WERI-Rb-1 (cell line): ENCODE results near the gene RBP5.

ENCODE experiments used
- DNase-seq: peaks from one replicate; pipeline ENCODE4 v3.0.0-alpha.2; 2020
- H3K27ac ChIP-seq: fragments of 250-450 bp; sonication (Bioruptor Pico); 2 replicates; pipeline ENCODE4 v1.5.1; 2020; ENCODE audit warnings: mild to moderate bottlenecking, moderate library complexity
- H3K27me3 ChIP-seq: fragments of 250-450 bp; sonication (Bioruptor Pico); 2 replicates; pipeline ENCODE4 v1.5.1; 2021; ENCODE audit warnings: mild to moderate bottlenecking, low read depth, moderate library complexity; ENCODE audit not compliant: insufficient read depth, severe bottlenecking
- H3K36me3 ChIP-seq: fragments of 250-450 bp; sonication (Bioruptor Pico); 2 replicates; pipeline ENCODE4 v1.5.1; 2020; ENCODE audit warnings: mild to moderate bottlenecking, moderate library complexity
- H3K4me3 ChIP-seq: 2 replicates; pipeline ENCODE4 v1.5.1; 2011; ENCODE audit warnings: low read depth, mild to moderate bottlenecking, control low read depth, low read length
- H3K9me3 ChIP-seq: fragments of 250-450 bp; sonication (Bioruptor Pico); 2 replicates; pipeline ENCODE4 v1.5.1; 2021; ENCODE audit warnings: mild to moderate bottlenecking, moderate library complexity; ENCODE audit not compliant: severe bottlenecking
- CTCF ChIP-seq: IDR thresholded peaks from 2 replicates; pipeline ENCODE4 v1.5.1; 2011; ENCODE audit warnings: low read depth, mild to moderate bottlenecking, control low read depth, inconsistent platforms, low read length

The RBP5 gene

GRCh38 chr12:7127916-7128626 is 618 bp downstream of the RBP5 start:
- no peaks in the 10 kb centered on the region for H3K27me3 ChIP-seq
- no peak overlapping the region for H3K4me3 ChIP-seq
- H3K27ac ChIP-seq, result no peak overlapping the region
- no peak for DNase-seq
- H3K9me3 ChIP-seq, result no peaks in the 10 kb centered on the region
- no peak for TF ChIP-seq CTCF
- H3K36me3 ChIP-seq, result no peaks in the 10 kb centered on the region

DNA sequence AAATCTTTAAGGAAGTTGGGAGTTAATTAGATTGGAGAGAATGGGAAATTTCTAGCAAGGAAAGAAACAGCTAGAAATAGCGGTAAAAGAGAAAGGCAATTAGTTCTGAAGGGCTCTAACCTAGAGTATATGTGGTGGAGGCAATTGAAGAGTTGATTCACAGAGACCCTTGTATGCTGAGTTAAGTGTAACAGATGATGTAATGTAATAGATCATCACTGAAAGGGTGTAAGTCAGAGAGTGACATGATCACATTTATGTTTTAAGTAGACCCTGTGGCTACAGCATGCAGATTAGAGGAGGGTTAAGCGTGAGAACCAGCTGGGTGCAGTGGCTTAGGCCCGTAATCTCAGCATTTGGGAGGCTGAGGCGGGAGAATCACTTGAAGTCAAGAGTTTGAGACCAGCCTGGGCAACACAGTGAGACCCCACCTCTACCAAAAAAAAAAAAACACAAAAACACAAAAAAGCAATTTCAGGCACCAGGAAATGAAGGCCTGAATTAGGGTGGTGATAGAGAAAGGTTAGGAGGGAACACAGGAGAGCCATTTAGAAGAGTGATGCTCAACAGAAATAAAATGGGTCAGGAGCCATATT is 3.0 kb downstream of the RBP5 start:
- H3K36me3 ChIP-seq, result no peaks in the 10 kb centered on the region
- no peak overlapping the region for H3K27ac ChIP-seq
- no peak for TF ChIP-seq CTCF
- H3K9me3 ChIP-seq, result no peaks in the 10 kb centered on the region
- no peak for DNase-seq
- H3K27me3 ChIP-seq, result no peaks in the 10 kb centered on the region
- H3K4me3 ChIP-seq, result no peak overlapping the region

- no peak overlapping the region for H3K27ac ChIP-seq
- H3K27me3 ChIP-seq, result no peaks in the 10 kb centered on the region
- no peaks in the 10 kb centered on the region for H3K36me3 ChIP-seq
- H3K4me3 ChIP-seq, result no peak overlapping the region
- TF ChIP-seq CTCF, result no peak
- no peak for DNase-seq
- no peaks in the 10 kb centered on the region for H3K9me3 ChIP-seq
Measured at GRCh38 chr12:7123806-7124522, 4.7 kb downstream of the RBP5 start.

GRCh38 chr12:7122811-7123769 is 5.6 kb downstream of the RBP5 start:
- DNase-seq, result no peak
- TF ChIP-seq CTCF, result no peak
- Histone ChIP-seq H3K9me3 (no peaks in the 10 kb centered on the region), H3K27ac (no peak overlapping the region), H3K36me3 (no peaks in the 10 kb centered on the region), H3K27me3 (no peaks in the 10 kb centered on the region), H3K4me3 (no peak overlapping the region)

DNA sequence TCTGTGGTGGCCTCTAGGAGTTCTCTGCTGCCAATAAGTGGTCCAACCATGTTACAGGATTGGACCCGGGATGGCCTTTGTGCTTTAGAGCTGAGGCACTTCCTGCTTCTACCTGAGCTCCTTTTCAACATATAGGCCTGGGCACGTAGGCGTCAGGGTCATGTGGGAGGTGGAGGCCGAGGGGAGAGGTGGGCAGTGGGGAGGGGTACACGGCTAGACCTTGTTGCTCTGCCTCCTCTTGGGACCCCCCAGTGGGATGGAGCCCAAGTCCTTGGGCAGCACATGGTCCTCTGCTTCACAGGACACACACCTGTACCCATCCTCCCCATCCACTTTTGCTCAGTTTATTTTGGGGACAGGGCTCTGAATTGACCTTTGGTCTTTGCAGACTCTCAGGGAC is 7.4 kb downstream of the RBP5 start:
- Histone ChIP-seq H3K9me3 (no peaks in the 10 kb centered on the region), H3K36me3 (no peaks in the 10 kb centered on the region), H3K27me3 (no peaks in the 10 kb centered on the region), H3K27ac (no peak overlapping the region), H3K4me3 (no peak overlapping the region)
- no peak for DNase-seq
- TF ChIP-seq CTCF, result no peak
